ENCODE results near the gene ZP1.

GRCh38 chr11:60848714-60849151 lies 18.6 kb upstream of the ZP1 start:
- no peak for TF ChIP-seq POLR2AphosphoS5 (IDR thresholded peaks at IDR 0.05; ENCODE audit: low read depth, low read length)
- no peak for TF ChIP-seq REST (IDR thresholded peaks at IDR 0.05; ENCODE audit: insufficient read depth in 1 of 2, low read depth in 2 of 2, low read length in 2 of 2)
- no peak for TF ChIP-seq SIN3A (IDR thresholded peaks at IDR 0.05; ENCODE audit: borderline replicate concordance, insufficient read depth, low read length)
- TF ChIP-seq TAF1 (IDR thresholded peaks at IDR 0.05; ENCODE audit: borderline replicate concordance, insufficient read depth, low read length), result no peak

Measured in PFSK-1 (cell line).